CD14-positive monocyte (primary cell): ENCODE results near the gene FAM168B. TPM values are rescaled to one million over a fixed set of nuclear protein-coding genes. Genes with fewer than 3 reads are reported as not detected.

ENCODE experiments used
- DNase-seq, 3 donors: peaks; one replicate each; pipeline ENCODE4 v3.0.0-alpha.2; 2011 to 2022
- H2AFZ ChIP-seq: 2 replicates; pipeline ENCODE4 v1.6.0; 2012; ENCODE audit warnings: mild to moderate bottlenecking, low read depth, low read length, inconsistent platforms; ENCODE audit not compliant: insufficient read depth, poor library complexity, severe bottlenecking
- H3K27ac ChIP-seq, 2 donors: 1 replicate in 1 of 2; 2 replicates in 1 of 2; pipeline ENCODE4 v1.5.1; 2012 to 2013; ENCODE audit warnings: low read length in 2 of 2, control low read depth in 1 of 2, inconsistent platforms in 1 of 2, low read depth in 1 of 2, mild to moderate bottlenecking in 1 of 2
- H3K27me3 ChIP-seq, 2 donors: one replicate each; pipeline versions ENCODE4 v1.6.0 to v1.6.1; 2011 to 2013; ENCODE audit warnings: low read length in 2 of 2; ENCODE audit not compliant: control insufficient read depth in 2 of 2, insufficient read depth in 2 of 2
- H3K36me3 ChIP-seq, 2 donors: replicated peaks in 1 of 2; 1 replicate in 1 of 2; 2 replicates in 1 of 2; pipeline versions ENCODE4 v1.5.1 to v1.6.1; 2012 to 2013; ENCODE audit warnings: low read length in 2 of 2, control low read depth in 1 of 2, inconsistent platforms in 1 of 2, mild to moderate bottlenecking in 1 of 2; ENCODE audit not compliant: insufficient read depth in 2 of 2, control insufficient read depth in 1 of 2
- H3K4me1 ChIP-seq, 2 donors: 1 replicate in 1 of 2; 2 replicates in 1 of 2; pipeline versions ENCODE4 v1.5.1 to v1.6.1; 2012 to 2013; ENCODE audit warnings: low read length in 2 of 2, control low read depth in 1 of 2, inconsistent platforms in 1 of 2, mild to moderate bottlenecking in 1 of 2, moderate library complexity in 1 of 2; ENCODE audit not compliant: insufficient read depth in 2 of 2, control insufficient read depth in 1 of 2
- H3K4me2 ChIP-seq: replicated peaks from 2 replicates; pipeline ENCODE3; 2012; ENCODE audit warnings: low read length, moderate library complexity, mild to moderate bottlenecking; ENCODE audit not compliant: poor library complexity, severe bottlenecking; ENCODE audit errors: extremely low read depth
- H3K4me3 ChIP-seq, 3 experiments: fragments of 200-600 bp in 1 of 3; sonication (generic) in 1 of 3; replicated peaks in 1 of 3; 1 replicate in 2 of 3; 2 replicates in 1 of 3; pipeline ENCODE4 v1.5.1; 2011 to 2013; ENCODE audit warnings: low read length in 3 of 3, mild to moderate bottlenecking in 3 of 3, control low read depth in 2 of 3, low read depth in 2 of 3, inconsistent platforms in 1 of 3, moderate library complexity in 1 of 3
- H3K79me2 ChIP-seq: 2 replicates; pipeline ENCODE4 v1.6.0; 2012; ENCODE audit warnings: mild to moderate bottlenecking, control low read depth, inconsistent platforms, low read length, moderate library complexity; ENCODE audit not compliant: insufficient read depth
- H3K9ac ChIP-seq: 2 replicates; pipeline ENCODE4 v1.6.0; 2017; ENCODE audit warnings: low read length, mild to moderate bottlenecking; ENCODE audit not compliant: insufficient read depth, poor library complexity, severe bottlenecking
- H3K9me3 ChIP-seq, 2 donors: replicated peaks in 1 of 2; 1 replicate in 1 of 2; 2 replicates in 1 of 2; pipeline versions ENCODE4 v1.5.1 to v1.6.1; 2012 to 2013; ENCODE audit warnings: low read length in 2 of 2, control low read depth in 1 of 2; ENCODE audit not compliant: control insufficient read depth in 1 of 2, insufficient read depth in 1 of 2
- H4K20me1 ChIP-seq: 2 replicates; pipeline ENCODE4 v1.6.0; 2012; ENCODE audit warnings: mild to moderate bottlenecking, low read length, control low read depth, moderate library complexity; ENCODE audit not compliant: insufficient read depth
- H3K27ac Mint-ChIP-seq, 7 donors: one replicate each; pipeline ENCODE4 v1.8.0; 2020; ENCODE audit warnings: mild to moderate bottlenecking in 7 of 7, mixed read lengths in 7 of 7, moderate library complexity in 6 of 7, inconsistent platforms in 2 of 7
- H3K27me3 Mint-ChIP-seq, 3 donors: one replicate each; pipeline ENCODE4 v1.8.0; 2021 to 2022; ENCODE audit warnings: low read depth in 3 of 3, mild to moderate bottlenecking in 3 of 3, mixed read lengths in 3 of 3, moderate library complexity in 3 of 3, inconsistent platforms in 1 of 3
- H3K36me3 Mint-ChIP-seq, 2 donors: one replicate each; pipeline ENCODE4 v1.8.0; 2020; ENCODE audit warnings: mixed read lengths in 2 of 2, inconsistent platforms in 1 of 2, mild to moderate bottlenecking in 1 of 2
- H3K4me1 Mint-ChIP-seq: one replicate; pipeline ENCODE4 v1.8.0; 2020; ENCODE audit warnings: mild to moderate bottlenecking, mixed read lengths
- H3K4me3 Mint-ChIP-seq, 2 donors: one replicate each; pipeline ENCODE4 v1.8.0; 2020; ENCODE audit warnings: mild to moderate bottlenecking in 2 of 2, mixed read lengths in 2 of 2, moderate library complexity in 1 of 2
- H3K9me3 Mint-ChIP-seq, 7 donors: one replicate each; pipeline ENCODE4 v1.8.0; 2020 to 2022; ENCODE audit warnings: mixed read lengths in 7 of 7, mild to moderate bottlenecking in 6 of 7, moderate library complexity in 6 of 7, inconsistent platforms in 2 of 7
- WGBS: methylation state at CpG from one replicate; pipeline ENCODE4 v1.1.5; 2013; ENCODE audit warnings: missing lambda C conversion rate; ENCODE audit not compliant: insufficient coverage; 5-methylcytosine and 5-hydroxymethylcytosine counted together
- intact Hi-C, 2 donors: fragments of 100-400 bp; cut with micrococcal nuclease; formaldehyde crosslinking; loops; one replicate each; pipeline versions ENCODE4 v1.15.0 to v1.15.1; 2023
- polyA plus RNA-seq, 3 donors: library from polyadenylated mRNA; depleted of rRNA in 1 of 3; unstranded in 2 of 3; stranded (reverse) in 1 of 3; fragments of 300-500 nt in 2 of 3; fragments of >200 nt in 1 of 3; fragmentation: Illumina TruSeq in 2 of 3; gene quantifications; 1 replicate in 2 of 3; 2 replicates in 1 of 3; pipeline ENCODE4 v1.2.3, GENCODE V29; 2012 to 2021
- TF ChIP-seq, protein P1 (sequence below): fragments of 200-600 bp; IDR thresholded peaks from one replicate; pipeline ENCODE4 v1.8.0; 2022; ENCODE audit warnings: antibody characterized with exemption, mild to moderate bottlenecking

Gene FAM168B
- polyA plus RNA-seq, 3 donors, result 20.5 to 33.2 (median 22.6) TPM

DNA sequence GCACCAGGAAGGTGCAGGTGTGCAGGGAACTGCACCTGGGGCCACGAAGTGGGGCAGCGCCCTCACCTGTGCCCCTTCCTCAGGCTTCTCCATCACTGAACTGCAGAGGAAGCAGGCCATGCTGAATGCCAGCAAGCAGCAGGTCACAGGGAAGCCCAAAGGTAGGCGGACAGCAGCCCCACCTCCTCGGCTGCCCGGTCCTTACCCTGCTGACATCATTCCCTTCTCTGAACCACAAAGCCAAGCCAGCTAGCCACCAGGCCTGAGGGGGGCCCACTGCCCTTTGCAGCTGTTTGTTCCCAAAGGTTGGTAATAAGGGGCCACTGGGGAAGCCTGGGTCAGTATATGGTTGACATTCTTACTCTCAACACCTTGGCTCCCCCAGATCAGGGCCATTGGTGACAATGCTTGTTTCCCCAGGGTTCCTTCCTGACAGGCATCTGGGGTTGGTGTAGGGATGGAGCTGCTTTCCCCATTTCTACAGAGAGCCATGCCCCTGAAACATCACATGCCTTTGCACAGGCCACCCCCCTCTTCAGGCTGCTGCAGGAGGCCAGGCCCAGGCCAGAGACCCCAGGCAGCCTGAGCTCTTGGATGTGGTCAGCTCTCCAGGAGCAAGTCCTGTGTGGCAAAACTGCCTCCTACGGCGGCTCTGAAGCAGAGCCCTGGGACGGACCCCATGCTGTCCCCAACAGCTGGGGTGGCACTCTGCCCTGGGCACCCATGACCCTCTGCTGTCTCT, 47.8 kb downstream of the FAM168B start:
- Histone ChIP-seq H4K20me1 (peaks cover 13% of the 10 kb centered on the region), H2AFZ (no peak overlapping the region), H3K27ac (no peak overlapping the region), H3K4me2 (no peak overlapping the region), H3K4me3 (no peak overlapping the region), H3K79me2 (no peaks in the 10 kb centered on the region), H3K27me3 (peaks cover 2 to 14% of the 10 kb centered on the region in 2 donors), H3K36me3 (peaks cover 33 to 43% of the 10 kb centered on the region in 2 donors), H3K9ac (no peak overlapping the region), H3K4me1 (no peaks in the 10 kb centered on the region), H3K9me3 (no peaks in the 10 kb centered on the region)
- no peak for DNase-seq
- TF ChIP-seq, protein P1, sequence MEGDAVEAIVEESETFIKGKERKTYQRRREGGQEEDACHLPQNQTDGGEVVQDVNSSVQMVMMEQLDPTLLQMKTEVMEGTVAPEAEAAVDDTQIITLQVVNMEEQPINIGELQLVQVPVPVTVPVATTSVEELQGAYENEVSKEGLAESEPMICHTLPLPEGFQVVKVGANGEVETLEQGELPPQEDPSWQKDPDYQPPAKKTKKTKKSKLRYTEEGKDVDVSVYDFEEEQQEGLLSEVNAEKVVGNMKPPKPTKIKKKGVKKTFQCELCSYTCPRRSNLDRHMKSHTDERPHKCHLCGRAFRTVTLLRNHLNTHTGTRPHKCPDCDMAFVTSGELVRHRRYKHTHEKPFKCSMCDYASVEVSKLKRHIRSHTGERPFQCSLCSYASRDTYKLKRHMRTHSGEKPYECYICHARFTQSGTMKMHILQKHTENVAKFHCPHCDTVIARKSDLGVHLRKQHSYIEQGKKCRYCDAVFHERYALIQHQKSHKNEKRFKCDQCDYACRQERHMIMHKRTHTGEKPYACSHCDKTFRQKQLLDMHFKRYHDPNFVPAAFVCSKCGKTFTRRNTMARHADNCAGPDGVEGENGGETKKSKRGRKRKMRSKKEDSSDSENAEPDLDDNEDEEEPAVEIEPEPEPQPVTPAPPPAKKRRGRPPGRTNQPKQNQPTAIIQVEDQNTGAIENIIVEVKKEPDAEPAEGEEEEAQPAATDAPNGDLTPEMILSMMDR, result no peak
- Mint-ChIP-seq H3K36me3 (peaks cover 37 to 41% of the 10 kb centered on the region in 2 donors), H3K9me3 (peaks cover 0 to 2% (median 0%) of the 10 kb centered on the region in 7 donors), H3K27me3 (peaks cover 14 to 22% (median 21%) of the 10 kb centered on the region in 3 donors), H3K4me1 (no peaks in the 10 kb centered on the region), H3K27ac (no peak overlapping the region), H3K4me3 (no peak overlapping the region)
- WGBS, result 90% methylated on average over 6 of the region's 8 CpGs
- intact Hi-C loops, result no loop called here

DNA sequence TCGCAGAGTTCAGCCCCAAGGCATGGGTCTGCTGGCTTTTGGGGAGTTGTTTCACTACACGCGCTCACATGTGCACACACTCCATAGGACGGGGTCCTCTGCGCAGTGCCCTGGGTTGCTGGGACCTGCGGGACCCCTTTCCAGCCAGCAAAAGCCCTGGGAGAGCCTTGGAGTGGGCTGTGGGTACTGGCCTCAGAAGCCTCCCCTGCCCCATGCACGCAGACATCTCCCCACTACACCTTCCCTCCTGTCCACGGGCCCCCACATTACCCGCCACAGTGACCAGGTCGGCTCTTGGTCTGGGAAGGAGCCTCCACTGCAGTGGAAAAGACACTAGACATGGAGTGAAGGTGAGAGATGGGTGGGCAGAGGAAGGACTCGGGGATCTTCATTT, 48.5 kb downstream of the FAM168B start:
- no peaks in the 10 kb centered on the region for H3K9me3 ChIP-seq
- H3K27me3 ChIP-seq, result peaks cover 2 to 20% of the 10 kb centered on the region in 2 donors
- H3K27me3 Mint-ChIP-seq, result peaks cover 20 to 30% (median 28%) of the 10 kb centered on the region in 3 donors
- no peaks in the 10 kb centered on the region for H3K4me1 Mint-ChIP-seq
- H3K27ac ChIP-seq, result no peak overlapping the region
- peaks cover 0 to 2% (median 0%) of the 10 kb centered on the region in 7 donors for H3K9me3 Mint-ChIP-seq
- H2AFZ ChIP-seq, result no peak overlapping the region
- TF ChIP-seq, protein P1, result no peak
- H4K20me1 ChIP-seq, result peaks cover 9% of the 10 kb centered on the region
- intact Hi-C loops, result no loop called here
- WGBS, result 91% methylated on average over 7 of the region's 11 CpGs
- no peak overlapping the region for H3K4me3 ChIP-seq
- H3K79me2 ChIP-seq, result no peaks in the 10 kb centered on the region
- H3K27ac Mint-ChIP-seq, result no peak overlapping the region
- peaks cover 31 to 34% of the 10 kb centered on the region in 2 donors for H3K36me3 Mint-ChIP-seq
- no peak overlapping the region for H3K4me2 ChIP-seq
- H3K4me3 Mint-ChIP-seq, result no peak overlapping the region
- H3K4me1 ChIP-seq, result no peaks in the 10 kb centered on the region
- H3K9ac ChIP-seq, result no peak overlapping the region
- DNase-seq, result no peak
- H3K36me3 ChIP-seq, result peaks cover 26 to 36% of the 10 kb centered on the region in 2 donors
